ENCODE measurements around the gene VCY.
"Not testable (repeated sequence)": the region's sequence is repeated elsewhere in the genome, so short reads cannot be mapped to it uniquely, and the experiment has no call there.

The VCY gene

DNA sequence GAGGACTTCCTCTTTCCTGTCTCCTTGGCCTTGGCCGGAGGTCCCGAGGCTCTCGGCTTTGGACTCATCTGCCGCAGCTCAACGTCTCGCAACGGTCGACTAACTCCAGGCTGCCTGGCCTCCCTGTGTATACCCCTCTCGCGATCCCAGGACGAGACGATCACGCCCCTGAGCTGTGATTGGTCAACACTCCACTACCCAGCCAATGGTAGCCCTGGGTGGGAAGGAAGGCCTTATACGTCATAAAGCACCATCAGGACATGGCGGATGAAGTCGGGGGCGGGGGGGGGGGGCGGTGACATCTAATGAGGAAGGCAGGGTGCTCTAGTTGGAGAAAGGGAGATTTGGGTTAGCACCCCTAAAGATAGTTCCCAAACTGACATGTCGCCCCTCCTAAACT lies at the start of gene VCY:
VCY (minus strand) TSS at position 101 of the 400 bp plus-strand sequence; CDS start at position 68, 33 bp downstream.
- DNase-seq (ENCODE audit: low read depth): not testable (repeated sequence)

DNA sequence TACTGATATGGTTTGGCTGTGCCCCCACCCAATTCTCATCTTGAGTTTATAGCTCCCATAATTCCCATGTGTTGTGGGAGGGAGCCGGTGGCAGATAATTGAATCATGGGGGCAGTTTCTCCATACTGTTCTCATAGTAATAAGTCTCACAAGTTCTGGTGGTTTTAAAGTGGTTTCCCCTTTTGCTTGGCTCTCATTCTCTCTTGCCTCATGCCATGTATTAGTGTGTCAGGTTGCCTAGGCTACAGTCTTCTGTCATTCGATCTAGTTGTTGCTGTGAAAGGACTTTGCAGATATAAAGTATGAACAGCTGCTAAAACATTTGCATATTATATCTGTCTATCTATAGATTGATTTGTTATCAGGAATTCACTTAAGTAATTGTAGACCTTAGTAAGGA lies 44.1 kb upstream of the VCY start:
- DNase-seq (ENCODE audit: low read depth): not testable (repeated sequence)

DNA sequence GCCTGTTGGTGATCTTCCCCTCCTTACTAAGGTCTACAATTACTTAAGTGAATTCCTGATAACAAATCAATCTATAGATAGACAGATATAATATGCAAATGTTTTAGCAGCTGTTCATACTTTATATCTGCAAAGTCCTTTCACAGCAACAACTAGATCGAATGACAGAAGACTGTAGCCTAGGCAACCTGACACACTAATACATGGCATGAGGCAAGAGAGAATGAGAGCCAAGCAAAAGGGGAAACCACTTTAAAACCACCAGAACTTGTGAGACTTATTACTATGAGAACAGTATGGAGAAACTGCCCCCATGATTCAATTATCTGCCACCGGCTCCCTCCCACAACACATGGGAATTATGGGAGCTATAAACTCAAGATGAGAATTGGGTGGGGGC lies 25.6 kb upstream of the VCY start:
- DNase-seq (ENCODE audit: low read depth): not testable (repeated sequence)

DNA sequence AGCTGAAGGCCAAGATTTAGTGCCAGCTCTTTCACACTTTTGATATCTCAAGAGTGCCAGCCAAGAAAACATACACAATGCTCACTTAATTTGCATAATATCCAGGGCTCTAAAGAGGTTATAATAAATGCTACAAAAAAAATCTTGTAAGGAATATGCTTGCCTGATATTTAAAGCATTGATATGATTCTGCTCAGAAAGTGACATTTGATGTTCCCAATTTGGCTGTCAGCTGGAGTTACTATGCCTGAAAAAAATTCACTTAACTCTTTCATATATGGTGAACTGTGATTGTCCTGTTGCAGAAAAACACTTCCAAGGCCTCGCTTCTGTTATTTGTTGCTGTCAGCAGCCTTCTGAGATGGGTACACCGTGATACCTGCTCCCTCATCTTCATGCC lies 43.9 kb downstream of the VCY start:
- not testable (repeated sequence) for DNase-seq (ENCODE audit: low read depth)

Data from HS-27A (cell line).